OCI-LY1 (cell line): ENCODE results near the gene PRAC1.

Experiments
- EZH2 ChIP-seq: fragments of 200-600 bp; sonication (generic), shearing (Covaris generic); IDR thresholded peaks from 2 replicates; pipeline ENCODE4 v1.8.0; 2017; ENCODE audit warnings: borderline replicate concordance, mixed run types, mild to moderate bottlenecking, antibody characterized with exemption, low read length, moderate library complexity, mixed read lengths
- TF ChIP-seq, protein P1 (sequence below): fragments of 200-600 bp; sonication (generic), shearing (Covaris generic); IDR thresholded peaks from 2 replicates; pipeline ENCODE4 v1.5.1; 2017; ENCODE audit warnings: mild to moderate bottlenecking, antibody characterized with exemption, low read length, moderate library complexity, mixed read lengths

DNA sequence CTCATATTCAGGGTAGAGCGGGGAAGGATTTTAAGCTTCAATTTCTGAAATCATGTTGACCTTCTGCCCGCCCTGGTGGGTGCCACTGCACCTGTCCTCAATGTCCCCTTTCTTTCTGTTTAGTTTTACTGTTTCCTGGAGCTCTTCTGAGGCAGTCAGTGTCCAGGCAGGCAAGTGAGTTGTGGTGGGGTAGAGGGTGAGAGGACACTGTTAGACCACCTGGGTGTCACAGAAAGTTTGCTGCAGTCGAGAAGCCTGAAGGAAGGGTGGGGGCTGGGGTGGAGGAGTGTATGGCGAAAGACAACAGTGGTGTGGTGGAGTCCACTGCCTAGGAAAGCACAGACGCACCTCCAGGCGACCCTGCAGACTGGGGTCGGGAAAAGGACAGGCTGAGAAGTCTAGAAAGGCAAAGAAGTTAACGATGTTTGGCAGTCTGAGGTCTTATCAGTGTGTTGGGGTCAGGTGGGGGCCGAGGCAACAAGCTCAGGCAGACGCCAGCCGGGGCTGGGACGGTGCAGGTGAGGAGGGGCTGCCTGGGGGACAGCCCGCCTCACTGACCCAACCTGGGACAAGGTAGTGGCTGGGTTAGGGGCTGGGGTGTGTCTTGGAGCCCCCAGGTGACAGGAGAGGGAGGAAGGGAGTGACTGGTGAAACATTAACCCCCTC lies 29.5 kb upstream of the PRAC1 start:
- TF ChIP-seq, protein P1, sequence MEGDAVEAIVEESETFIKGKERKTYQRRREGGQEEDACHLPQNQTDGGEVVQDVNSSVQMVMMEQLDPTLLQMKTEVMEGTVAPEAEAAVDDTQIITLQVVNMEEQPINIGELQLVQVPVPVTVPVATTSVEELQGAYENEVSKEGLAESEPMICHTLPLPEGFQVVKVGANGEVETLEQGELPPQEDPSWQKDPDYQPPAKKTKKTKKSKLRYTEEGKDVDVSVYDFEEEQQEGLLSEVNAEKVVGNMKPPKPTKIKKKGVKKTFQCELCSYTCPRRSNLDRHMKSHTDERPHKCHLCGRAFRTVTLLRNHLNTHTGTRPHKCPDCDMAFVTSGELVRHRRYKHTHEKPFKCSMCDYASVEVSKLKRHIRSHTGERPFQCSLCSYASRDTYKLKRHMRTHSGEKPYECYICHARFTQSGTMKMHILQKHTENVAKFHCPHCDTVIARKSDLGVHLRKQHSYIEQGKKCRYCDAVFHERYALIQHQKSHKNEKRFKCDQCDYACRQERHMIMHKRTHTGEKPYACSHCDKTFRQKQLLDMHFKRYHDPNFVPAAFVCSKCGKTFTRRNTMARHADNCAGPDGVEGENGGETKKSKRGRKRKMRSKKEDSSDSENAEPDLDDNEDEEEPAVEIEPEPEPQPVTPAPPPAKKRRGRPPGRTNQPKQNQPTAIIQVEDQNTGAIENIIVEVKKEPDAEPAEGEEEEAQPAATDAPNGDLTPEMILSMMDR, result no peak
- TF ChIP-seq EZH2, result no peak
